AG04450 (cell line): ENCODE data around the gene KCTD20. TPM values are rescaled to one million over a fixed set of nuclear protein-coding genes. Genes with fewer than 3 reads are reported as not detected.
A peak's percentile ranks its signal among the peaks of the same experiment; 100 is the strongest.

ENCODE experiments used
- CTCF ChIA-PET: fragments of 300-600, 350-600 bp; formaldehyde crosslinking; extraction: SDS; loops from one replicate; lab custom pipeline; 2022; ENCODE audit warnings: antibody characterized with exemption, inconsistent platforms; lab: Charles Lee
- POLR2A ChIA-PET: fragments of 350-600 bp; formaldehyde crosslinking; extraction: SDS; loops from one replicate; lab custom pipeline; 2021; ENCODE audit warnings: antibody characterized with exemption, inconsistent platforms; lab: Yijun Ruan, JAX
- DNase-seq: peaks from one replicate; pipeline ENCODE4 v3.0.0-alpha.2; 2011; ENCODE audit warnings: low read depth, low spot score
- H3K27ac ChIP-seq: one replicate; pipeline ENCODE4 v1.5.1; 2012; ENCODE audit warnings: low read depth, low read length, control low read depth
- H3K27me3 ChIP-seq: one replicate; pipeline ENCODE4 v1.6.0; 2012; ENCODE audit warnings: low read length; ENCODE audit not compliant: control insufficient read depth, insufficient read depth
- H3K4me3 ChIP-seq: 2 replicates; pipeline ENCODE4 v1.5.1; 2011; ENCODE audit warnings: mild to moderate bottlenecking, low read depth, low read length, control low read depth
- H3K9me3 ChIP-seq: 2 replicates; pipeline ENCODE4 v1.5.1; 2012; ENCODE audit warnings: low read length; ENCODE audit not compliant: control insufficient read depth, insufficient read depth
- CTCF ChIP-seq: IDR thresholded peaks from 2 replicates; pipeline ENCODE4 v1.5.1; 2011; ENCODE audit warnings: low read depth, low read length, control low read depth, inconsistent platforms
- polyA plus RNA-seq: library from polyadenylated mRNA; depleted of rRNA; stranded (reverse); fragments of >200 nt; gene quantifications from 2 replicates; pipeline ENCODE4 v1.2.3, GENCODE V29; 2011

KCTD20 gene
- polyA plus RNA-seq, 1 experiment, result 93.3 TPM

GRCh38 chr6:36431197-36431596 lies 11.6 kb upstream of the KCTD20 start:
- ChIA-PET POLR2A (no interaction called here), CTCF (no interaction called here)
- H3K27ac ChIP-seq, result peak overlapping the region; percentile 31
- H3K9me3 ChIP-seq, result peaks cover 4% of the 10 kb centered on the region; the same call in 1 of the 2 replicates
- no peaks in the 10 kb centered on the region for H3K27me3 ChIP-seq
- DNase-seq, result no peak
- no peak for TF ChIP-seq CTCF
- H3K4me3 ChIP-seq, result no peak overlapping the region

GRCh38 chr6:36432151-36432671 lies 10.6 kb upstream of the KCTD20 start:
- Histone ChIP-seq H3K4me3 (no peak overlapping the region), H3K27me3 (no peaks in the 10 kb centered on the region), H3K27ac (peak overlapping the region; percentile 21), H3K9me3 (peaks cover 4% of the 10 kb centered on the region; the same call in 1 of the 2 replicates)
- DNase-seq, result no peak
- ChIA-PET POLR2A (interaction anchor here (1.0 kb wide), 1 partner anchor 9 kb away, joined by 3 read pairs; no protein-coding TSS in a partner anchor), CTCF (interaction anchor here (0.5 to 1.5 kb wide), 2 partner anchors 9 to 293 kb away, joined by 3 to 4 read pairs; no protein-coding TSS in a partner anchor)
- no peak for TF ChIP-seq CTCF

GRCh38 chr6:36436466-36436865 lies 6.3 kb upstream of the KCTD20 start:
- no peak overlapping the region for H3K27ac ChIP-seq
- no peaks in the 10 kb centered on the region for H3K27me3 ChIP-seq
- no peak for TF ChIP-seq CTCF
- ChIA-PET POLR2A (no interaction called here), CTCF (no interaction called here)
- peaks cover 4% of the 10 kb centered on the region; the same call in 1 of the 2 replicates for H3K9me3 ChIP-seq
- no peak for DNase-seq
- no peak overlapping the region for H3K4me3 ChIP-seq

GRCh38 chr6:36441307-36441894 lies 1.4 kb upstream of the KCTD20 start:
- TF ChIP-seq CTCF, result no peak

GRCh38 chr6:36442103-36442670 lies 613 bp upstream of the KCTD20 start:
- no peak for TF ChIP-seq CTCF
- peak overlapping the region; percentile 80 for H3K27ac ChIP-seq
- ChIA-PET POLR2A (interaction anchor here (0.6 to 0.7 kb wide), 3 partner anchors 19 to 921 kb away, joined by 3 to 4 read pairs (median 4); no protein-coding TSS in a partner anchor), CTCF (no interaction called here)
- H3K4me3 ChIP-seq, result peak overlapping the region; percentile 95
- H3K27me3 ChIP-seq, result no peaks in the 10 kb centered on the region
- no peak for DNase-seq
- no peaks in the 10 kb centered on the region; the same call in 1 of the 2 replicates for H3K9me3 ChIP-seq

More at GRCh38 chr6:36441307-36441894, 1.4 kb upstream of the KCTD20 start:
- ChIA-PET POLR2A (interaction anchor here (0.6 to 1.0 kb wide), 5 partner anchors 9 to 920 kb away, joined by 3 to 4 read pairs (median 3); no protein-coding TSS in a partner anchor), CTCF (interaction anchor here (2.3 kb wide), 1 partner anchor 18 kb away, joined by 5 read pairs; no protein-coding TSS in a partner anchor)
- Histone ChIP-seq H3K4me3 (no peak overlapping the region), H3K27me3 (no peaks in the 10 kb centered on the region), H3K9me3 (no peaks in the 10 kb centered on the region; the same call in 1 of the 2 replicates), H3K27ac (peak overlapping the region; percentile 59)
- DNase-seq, result peak; percentile 95
